Measurements from ENCODE around the gene HPCAL4. TPM values are rescaled to one million over a fixed set of nuclear protein-coding genes. Genes with fewer than 3 reads are reported as not detected.

HPCAL4 gene
- total and polyA plus RNA-seq, 9 of the 15 experiments (the other 6 are each of a cell fraction or from before 2014, with no cell fraction given): 0.01 to 0.04 (median 0.04) TPM; not detected in 4

GRCh38 chr1:39653546-39654031 lies 37.6 kb downstream of the HPCAL4 start:
- H3K4me1 ChIP-seq (replicated peaks in 1 of 2; ENCODE audit: control insufficient read depth in 2 of 2, insufficient read depth in 2 of 2, low read length in 2 of 2): peaks cover 7% of the 10 kb centered on the region in 2 experiments; a peak in 2 of 5 replicates
- intact Hi-C loops (cut with micrococcal nuclease) (loop anchor here (1.0 kb wide), 1 partner anchor 47 kb away; no protein-coding TSS in a partner anchor), in situ Hi-C loops (cut with MboI) (no loop called here)
- no peak overlapping the region for H2AFZ ChIP-seq (ENCODE audit: low read depth, low read length)
- ChIA-PET CTCF (ENCODE audit: low intra/inter-chr PET ratio) (interaction anchor here (0.5 to 4.1 kb wide), 8 partner anchors 9 to 69 kb away, joined by 3 to 37 read pairs (median 3); partner anchors contain the start of gene HEYL), POLR2A (interaction anchor here (1.0 to 1.5 kb wide), 2 partner anchors 12 to 81 kb away, joined by 3 read pairs; no protein-coding TSS in a partner anchor)
- peak; percentile 91 for FAIRE-seq
- WGBS (ENCODE audit: insufficient coverage, low coverage, missing lambda C conversion rate): 3% methylated on average over 8 of the region's 8 CpGs
- no peaks in the 10 kb centered on the region for H4K20me1 ChIP-seq (replicated peaks; ENCODE audit: control insufficient read depth, insufficient read depth, low read length)
- H3K4me3 ChIP-seq: no peak overlapping the region
- peak; percentile 81 for ATAC-seq
- no peaks in the 10 kb centered on the region for H3K36me3 ChIP-seq (ENCODE audit: control insufficient read depth, insufficient read depth, low read length)
- H3K79me2 ChIP-seq (ENCODE audit: control insufficient read depth, insufficient read depth, low read length): no peaks in the 10 kb centered on the region
- H3K9me3 ChIP-seq (replicated peaks; ENCODE audit: control insufficient read depth, insufficient read depth, low read depth, low read length): no peaks in the 10 kb centered on the region
- no peak overlapping the region for H3K4me2 ChIP-seq (ENCODE audit: insufficient read depth, low read length)
- DNase-seq (ENCODE audit: extremely low read depth in 1 of 4, low spot score in 3 of 4): peak; percentile 73 to 87 (median 76)
- H3K27me3 ChIP-seq (ENCODE audit: control insufficient read depth in 2 of 2, insufficient read depth in 2 of 2, low read length in 2 of 2): peaks cover 3 to 18% of the 10 kb centered on the region in 2 experiments; a peak in 4 of 5 replicates
- H3K27ac ChIP-seq (ENCODE audit: extremely low read depth, low read depth, low read length): no peak overlapping the region
- BruUV-seq (replicated peaks): no TSS peak
- no peaks in the 10 kb centered on the region for H3K9me1 ChIP-seq (ENCODE audit: control insufficient read depth, insufficient read depth, low read length)
- no peak overlapping the region for H3K9ac ChIP-seq (ENCODE audit: insufficient read depth in 1 of 2, low read depth in 2 of 2, low read length in 2 of 2)
- no peak for TF ChIP-seq NR4A1 (CRISPR knock-in tag; IDR thresholded peaks at IDR 0.05)
- TF ChIP-seq NR4A1 (tag; IDR thresholded peaks at IDR 0.05): no peak
- TF ChIP-seq CTCF (IDR thresholded peaks at IDR 0.05 in 2 of 3, conservative IDR thresholded peaks at IDR 0.05 in 1 of 3; ENCODE audit: insufficient read depth in 2 of 3, low read depth in 1 of 3, low read length in 3 of 3): peak; percentile 92 to 97 (median 95)
- TF ChIP-seq CHD2 (IDR thresholded peaks at IDR 0.05; ENCODE audit: low read depth, low read length): no peak
- TF ChIP-seq MITF (IDR thresholded peaks at IDR 0.05): 0 out of 2 replicates have a peak, but pooled peaks have one; percentile 72
- TF ChIP-seq ATF7 (IDR thresholded peaks at IDR 0.05): peak; percentile 40; the same call in 1 of the 2 replicates
- TF ChIP-seq CTBP1 (IDR thresholded peaks at IDR 0.05; ENCODE audit: borderline replicate concordance): peak; percentile 68; the same call in 1 of the 2 replicates
- peak; percentile 40; the same call in 1 of the 2 replicates for TF ChIP-seq CEBPB (tag; IDR thresholded peaks at IDR 0.05)
- TF ChIP-seq ZNF143 (CRISPR knock-in tag; IDR thresholded peaks at IDR 0.05): peak; percentile 2; the same call in 1 of the 2 replicates
- TF ChIP-seq RB1 (IDR thresholded peaks at IDR 0.05; ENCODE audit: low read depth): peak; percentile 75
- TF ChIP-seq HCFC1 (IDR thresholded peaks at IDR 0.05; ENCODE audit: low read depth, low read length): 0 out of 2 replicates have a peak, but pooled peaks have one; percentile 21
